Measurements from ENCODE around the gene FANCM. TPM values are rescaled to one million over a fixed set of nuclear protein-coding genes. Genes with fewer than 3 reads are reported as not detected.

FANCM gene
- total RNA-seq, 1 experiment from 2014 or later = 6.6 TPM

DNA sequence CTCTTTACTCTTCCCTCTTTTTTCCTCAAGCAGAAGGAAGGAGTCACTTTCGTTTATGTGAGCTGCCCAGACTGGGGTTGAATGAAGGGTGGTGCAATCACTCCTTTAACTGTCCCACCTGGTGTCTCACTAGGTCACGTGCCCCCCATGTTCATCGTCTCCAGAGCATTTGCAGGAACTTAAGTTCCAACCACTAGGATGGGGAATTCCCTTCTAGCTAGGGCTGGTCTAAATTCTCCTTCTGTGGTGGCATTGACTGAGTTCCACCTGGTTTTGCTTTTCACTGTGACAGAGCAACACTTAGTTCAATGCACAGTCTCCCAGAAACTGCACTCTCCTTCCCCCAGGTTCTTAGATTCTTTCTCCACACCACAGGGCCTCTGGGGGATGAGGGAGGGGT, 9.5 kb downstream of the FANCM start:
- no peak for ATAC-seq
- TF ChIP-seq TCF7L2 (IDR thresholded peaks at IDR 0.05; ENCODE audit: low read depth, low read length) (no peak), SIN3A (IDR thresholded peaks at IDR 0.05; ENCODE audit: borderline replicate concordance, insufficient read depth, low read depth, low read length) (no peak), POLR2AphosphoS5 (IDR thresholded peaks at IDR 0.05; ENCODE audit: low read depth, low read length) (no peak)
- TF ChIP-seq, protein P1, sequence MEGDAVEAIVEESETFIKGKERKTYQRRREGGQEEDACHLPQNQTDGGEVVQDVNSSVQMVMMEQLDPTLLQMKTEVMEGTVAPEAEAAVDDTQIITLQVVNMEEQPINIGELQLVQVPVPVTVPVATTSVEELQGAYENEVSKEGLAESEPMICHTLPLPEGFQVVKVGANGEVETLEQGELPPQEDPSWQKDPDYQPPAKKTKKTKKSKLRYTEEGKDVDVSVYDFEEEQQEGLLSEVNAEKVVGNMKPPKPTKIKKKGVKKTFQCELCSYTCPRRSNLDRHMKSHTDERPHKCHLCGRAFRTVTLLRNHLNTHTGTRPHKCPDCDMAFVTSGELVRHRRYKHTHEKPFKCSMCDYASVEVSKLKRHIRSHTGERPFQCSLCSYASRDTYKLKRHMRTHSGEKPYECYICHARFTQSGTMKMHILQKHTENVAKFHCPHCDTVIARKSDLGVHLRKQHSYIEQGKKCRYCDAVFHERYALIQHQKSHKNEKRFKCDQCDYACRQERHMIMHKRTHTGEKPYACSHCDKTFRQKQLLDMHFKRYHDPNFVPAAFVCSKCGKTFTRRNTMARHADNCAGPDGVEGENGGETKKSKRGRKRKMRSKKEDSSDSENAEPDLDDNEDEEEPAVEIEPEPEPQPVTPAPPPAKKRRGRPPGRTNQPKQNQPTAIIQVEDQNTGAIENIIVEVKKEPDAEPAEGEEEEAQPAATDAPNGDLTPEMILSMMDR (IDR thresholded peaks at IDR 0.05) = no peak
- TF ChIP-seq, protein P2, sequence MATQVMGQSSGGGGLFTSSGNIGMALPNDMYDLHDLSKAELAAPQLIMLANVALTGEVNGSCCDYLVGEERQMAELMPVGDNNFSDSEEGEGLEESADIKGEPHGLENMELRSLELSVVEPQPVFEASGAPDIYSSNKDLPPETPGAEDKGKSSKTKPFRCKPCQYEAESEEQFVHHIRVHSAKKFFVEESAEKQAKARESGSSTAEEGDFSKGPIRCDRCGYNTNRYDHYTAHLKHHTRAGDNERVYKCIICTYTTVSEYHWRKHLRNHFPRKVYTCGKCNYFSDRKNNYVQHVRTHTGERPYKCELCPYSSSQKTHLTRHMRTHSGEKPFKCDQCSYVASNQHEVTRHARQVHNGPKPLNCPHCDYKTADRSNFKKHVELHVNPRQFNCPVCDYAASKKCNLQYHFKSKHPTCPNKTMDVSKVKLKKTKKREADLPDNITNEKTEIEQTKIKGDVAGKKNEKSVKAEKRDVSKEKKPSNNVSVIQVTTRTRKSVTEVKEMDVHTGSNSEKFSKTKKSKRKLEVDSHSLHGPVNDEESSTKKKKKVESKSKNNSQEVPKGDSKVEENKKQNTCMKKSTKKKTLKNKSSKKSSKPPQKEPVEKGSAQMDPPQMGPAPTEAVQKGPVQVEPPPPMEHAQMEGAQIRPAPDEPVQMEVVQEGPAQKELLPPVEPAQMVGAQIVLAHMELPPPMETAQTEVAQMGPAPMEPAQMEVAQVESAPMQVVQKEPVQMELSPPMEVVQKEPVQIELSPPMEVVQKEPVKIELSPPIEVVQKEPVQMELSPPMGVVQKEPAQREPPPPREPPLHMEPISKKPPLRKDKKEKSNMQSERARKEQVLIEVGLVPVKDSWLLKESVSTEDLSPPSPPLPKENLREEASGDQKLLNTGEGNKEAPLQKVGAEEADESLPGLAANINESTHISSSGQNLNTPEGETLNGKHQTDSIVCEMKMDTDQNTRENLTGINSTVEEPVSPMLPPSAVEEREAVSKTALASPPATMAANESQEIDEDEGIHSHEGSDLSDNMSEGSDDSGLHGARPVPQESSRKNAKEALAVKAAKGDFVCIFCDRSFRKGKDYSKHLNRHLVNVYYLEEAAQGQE (IDR thresholded peaks at IDR 0.05; ENCODE audit: insufficient read depth in 1 of 2, low read depth in 2 of 2, low read length in 1 of 2) = no peak
- Histone ChIP-seq H3K27ac (ENCODE audit: low read length) (no peak overlapping the region), H3K4me1 (ENCODE audit: control insufficient read depth, insufficient read depth, low read length) (no peaks in the 10 kb centered on the region), H3K4me3 (ENCODE audit: low read depth in 2 of 2, low read length in 2 of 2) (no peak overlapping the region), H3K27me3 (ENCODE audit: control insufficient read depth, insufficient read depth, low read length) (no peaks in the 10 kb centered on the region), H3K9me3 (ENCODE audit: control insufficient read depth, insufficient read depth, low read depth, low read length) (no peaks in the 10 kb centered on the region), H3K36me3 (ENCODE audit: control insufficient read depth, insufficient read depth, low read length) (no peaks in the 10 kb centered on the region)
- BruUV-seq (replicated peaks) = no TSS peak
- in situ Hi-C loops (cut with HindIII; ENCODE audit: low pct_unique_long_range_greater_than_20kb, low sequenced_read_pairs) = no loop called here
- POLR2A ChIA-PET = no interaction called here
- no peak for DNase-seq (ENCODE audit: low read depth, low spot score)
- CTCF ChIA-PET = no interaction called here
- intact Hi-C loops (cut with micrococcal nuclease; ENCODE audit: unreplicated experiment) = no loop called here

DNA sequence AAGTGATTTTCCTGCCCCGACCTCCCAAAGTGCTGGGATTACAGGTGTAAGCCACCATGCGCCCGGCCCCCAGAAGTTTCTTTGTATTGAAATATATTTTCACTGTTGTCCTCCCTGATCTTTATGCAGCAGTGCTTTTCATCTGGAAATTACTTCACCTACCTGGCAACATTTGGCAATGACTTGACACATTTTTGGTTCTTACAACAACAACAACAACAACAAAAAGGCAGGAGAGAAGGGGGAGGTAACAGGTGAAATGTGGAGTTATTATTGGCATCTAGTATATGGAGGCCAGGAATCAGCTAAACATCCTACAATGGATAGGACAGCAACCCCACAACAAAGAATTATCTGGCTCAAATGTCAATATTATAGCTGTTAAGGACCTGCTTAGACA, 13.9 kb downstream of the FANCM start:
- ATAC-seq (no peak), DNase-seq (ENCODE audit: low read depth, low spot score) (no peak)
- H3K4me1 ChIP-seq (ENCODE audit: control insufficient read depth, insufficient read depth, low read length) = no peaks in the 10 kb centered on the region
- POLR2A ChIA-PET = no interaction called here
- in situ Hi-C loops (cut with HindIII; ENCODE audit: low pct_unique_long_range_greater_than_20kb, low sequenced_read_pairs) (no loop called here), intact Hi-C loops (cut with micrococcal nuclease; ENCODE audit: unreplicated experiment) (no loop called here)
- H3K9me3 ChIP-seq (ENCODE audit: control insufficient read depth, insufficient read depth, low read depth, low read length) = no peaks in the 10 kb centered on the region
- H3K27ac ChIP-seq (ENCODE audit: low read length) = no peak overlapping the region
- CTCF ChIA-PET = no interaction called here
- BruUV-seq (replicated peaks) = no TSS peak
- no peak overlapping the region for H3K4me3 ChIP-seq (ENCODE audit: low read depth in 2 of 2, low read length in 2 of 2)
- H3K36me3 ChIP-seq (ENCODE audit: control insufficient read depth, insufficient read depth, low read length) = no peaks in the 10 kb centered on the region
- no peaks in the 10 kb centered on the region for H3K27me3 ChIP-seq (ENCODE audit: control insufficient read depth, insufficient read depth, low read length)
- TF ChIP-seq SIN3A (IDR thresholded peaks at IDR 0.05; ENCODE audit: borderline replicate concordance, insufficient read depth, low read depth, low read length) (no peak), TCF7L2 (IDR thresholded peaks at IDR 0.05; ENCODE audit: low read depth, low read length) (no peak), POLR2AphosphoS5 (IDR thresholded peaks at IDR 0.05; ENCODE audit: low read depth, low read length) (no peak)
- TF ChIP-seq, protein P1 (IDR thresholded peaks at IDR 0.05) = no peak
- TF ChIP-seq, protein P2 (IDR thresholded peaks at IDR 0.05; ENCODE audit: insufficient read depth in 1 of 2, low read depth in 2 of 2, low read length in 1 of 2) = no peak

Data from Panc1 (cell line).